BE2C (cell line): Measurements from ENCODE around the gene SDF2L1.
A peak's percentile ranks its signal among the peaks of the same experiment; 100 is the strongest.

Experiments used
- DNase-seq: peaks from one replicate; pipeline ENCODE4 v3.0.0-alpha.2; 2020
- H3K27me3 ChIP-seq: fragments of 250-450 bp; sonication (Bioruptor Pico); 2 replicates; pipeline ENCODE4 v1.5.1; 2020; ENCODE audit warnings: mild to moderate bottlenecking
- H3K36me3 ChIP-seq: fragments of 250-450 bp; sonication (Bioruptor Pico); 2 replicates; pipeline ENCODE4 v1.5.1; 2020; ENCODE audit warnings: mild to moderate bottlenecking
- H3K4me1 ChIP-seq: fragments of 250-450 bp; sonication (Bioruptor Pico); 2 replicates; pipeline ENCODE4 v1.5.1; 2020
- H3K4me3 ChIP-seq: 2 replicates; pipeline ENCODE4 v1.5.1; 2011; ENCODE audit warnings: low read depth, low read length
- H3K9me3 ChIP-seq: fragments of 250-450 bp; sonication (Bioruptor Pico); 2 replicates; pipeline ENCODE4 v1.5.1; 2020
- CTCF ChIP-seq: IDR thresholded peaks from 2 replicates; pipeline ENCODE4 v1.5.1; 2012; ENCODE audit warnings: mild to moderate bottlenecking, low read depth, low read length

SDF2L1 gene

GRCh38 chr22:21632237-21632895 lies 9.7 kb upstream of the SDF2L1 start, which contains the start of gene CCDC116:
CCDC116 (plus strand) TSS chr22:21632760; CDS start chr22:21633182, 422 bp downstream.
- Histone ChIP-seq H3K4me3 (peak within 1 kb of the TSS; percentile 43), H3K4me1 (peaks cover 3% of the 10 kb centered on the region), H3K27me3 (no peaks in the 10 kb centered on the region), H3K36me3 (peaks cover 11% of the 10 kb centered on the region), H3K9me3 (no peaks in the 10 kb centered on the region)
- no peak for TF ChIP-seq CTCF
- peak; percentile 96 for DNase-seq

GRCh38 chr22:21632931-21633330 lies 9.2 kb upstream of the SDF2L1 start:
- no peak for TF ChIP-seq CTCF
- no peak overlapping the region for H3K4me3 ChIP-seq
- H3K9me3 ChIP-seq = no peaks in the 10 kb centered on the region
- H3K36me3 ChIP-seq = peaks cover 6% of the 10 kb centered on the region
- H3K4me1 ChIP-seq = peaks cover 3% of the 10 kb centered on the region
- no peak for DNase-seq
- H3K27me3 ChIP-seq = no peaks in the 10 kb centered on the region

- H3K4me1 ChIP-seq = peaks cover 3% of the 10 kb centered on the region
- no peak for DNase-seq
- no peak for TF ChIP-seq CTCF
- no peaks in the 10 kb centered on the region for H3K9me3 ChIP-seq
- peaks cover under 1% of the 10 kb centered on the region for H3K36me3 ChIP-seq
- H3K27me3 ChIP-seq = no peaks in the 10 kb centered on the region
- no peak overlapping the region for H3K4me3 ChIP-seq
Measured at GRCh38 chr22:21633481-21633880, 8.6 kb upstream of the SDF2L1 start.

GRCh38 chr22:21634081-21634480 lies 8.0 kb upstream of the SDF2L1 start:
- no peaks in the 10 kb centered on the region for H3K27me3 ChIP-seq
- no peak for DNase-seq
- no peaks in the 10 kb centered on the region for H3K9me3 ChIP-seq
- H3K36me3 ChIP-seq = no peaks in the 10 kb centered on the region
- no peak overlapping the region for H3K4me3 ChIP-seq
- peaks cover 3% of the 10 kb centered on the region for H3K4me1 ChIP-seq
- TF ChIP-seq CTCF = no peak

- DNase-seq = no peak
- Histone ChIP-seq H3K9me3 (no peaks in the 10 kb centered on the region), H3K4me1 (peaks cover 3% of the 10 kb centered on the region), H3K36me3 (no peaks in the 10 kb centered on the region), H3K27me3 (no peaks in the 10 kb centered on the region), H3K4me3 (no peak overlapping the region)
- no peak for TF ChIP-seq CTCF
Measured at GRCh38 chr22:21634844-21635243, 7.3 kb upstream of the SDF2L1 start.

- H3K36me3 ChIP-seq = no peaks in the 10 kb centered on the region
- no peaks in the 10 kb centered on the region for H3K9me3 ChIP-seq
- no peak for TF ChIP-seq CTCF
- no peak for DNase-seq
- peaks cover 3% of the 10 kb centered on the region for H3K4me1 ChIP-seq
- no peak overlapping the region for H3K4me3 ChIP-seq
- H3K27me3 ChIP-seq = no peaks in the 10 kb centered on the region
Measured at GRCh38 chr22:21635771-21636510, 6.2 kb upstream of the SDF2L1 start.
